Measurements from ENCODE around the gene NCAPH2.

Gene NCAPH2

GRCh38 chr22:50526108-50526833 lies 18.2 kb downstream of the NCAPH2 start:
- peak overlapping the region; percentile 68 for H3K4me3 ChIP-seq (ENCODE audit: low read depth, low read length)
- peak; percentile 93 for DNase-seq (ENCODE audit: low read depth)
- TF ChIP-seq CTCF (IDR thresholded peaks at IDR 0.05; ENCODE audit: insufficient read depth, low read depth, low read length, missing control alignments), result peak; percentile 72

- peak; percentile 92 for DNase-seq (ENCODE audit: low read depth)
These were observed 19.1 kb downstream of the NCAPH2 start for GRCh38 chr22:50526834-50527801.

GRCh38 chr22:50527921-50528681 lies 20.1 kb downstream of the NCAPH2 start:
- peak overlapping the region; percentile 100 for H3K4me3 ChIP-seq (ENCODE audit: low read depth, low read length)
- no peak for TF ChIP-seq CTCF (IDR thresholded peaks at IDR 0.05; ENCODE audit: insufficient read depth, low read depth, low read length, missing control alignments)
- DNase-seq (ENCODE audit: low read depth), result no peak

More at GRCh38 chr22:50526834-50527801, 19.1 kb downstream of the NCAPH2 start:
- no peak for TF ChIP-seq CTCF (IDR thresholded peaks at IDR 0.05; ENCODE audit: insufficient read depth, low read depth, low read length, missing control alignments)
- H3K4me3 ChIP-seq (ENCODE audit: low read depth, low read length), result peak overlapping the region; percentile 68

GRCh38 chr22:50528682-50529415 lies 20.8 kb downstream of the NCAPH2 start:
- no peak for TF ChIP-seq CTCF (IDR thresholded peaks at IDR 0.05; ENCODE audit: insufficient read depth, low read depth, low read length, missing control alignments)
- DNase-seq (ENCODE audit: low read depth), result peak; percentile 44
- peak overlapping the region; percentile 100 for H3K4me3 ChIP-seq (ENCODE audit: low read depth, low read length)

GRCh38 chr22:50529416-50529896 lies 21.4 kb downstream of the NCAPH2 start:
- no peak for TF ChIP-seq CTCF (IDR thresholded peaks at IDR 0.05; ENCODE audit: insufficient read depth, low read depth, low read length, missing control alignments)
- H3K4me3 ChIP-seq (ENCODE audit: low read depth, low read length), result peak overlapping the region; percentile 100
- DNase-seq (ENCODE audit: low read depth), result no peak

Data from GM12865 (cell line).